Activated T-cell treated with anti-CD3 and anti-CD28 coated beads for 1 hour (primary cell): ENCODE measurements around the gene GPBAR1.

Experiments
- DNase-seq: peaks from one replicate; pipeline ENCODE4 v3.0.0-alpha.2; 2020; ENCODE audit warnings: low read depth

Gene GPBAR1, protein sequence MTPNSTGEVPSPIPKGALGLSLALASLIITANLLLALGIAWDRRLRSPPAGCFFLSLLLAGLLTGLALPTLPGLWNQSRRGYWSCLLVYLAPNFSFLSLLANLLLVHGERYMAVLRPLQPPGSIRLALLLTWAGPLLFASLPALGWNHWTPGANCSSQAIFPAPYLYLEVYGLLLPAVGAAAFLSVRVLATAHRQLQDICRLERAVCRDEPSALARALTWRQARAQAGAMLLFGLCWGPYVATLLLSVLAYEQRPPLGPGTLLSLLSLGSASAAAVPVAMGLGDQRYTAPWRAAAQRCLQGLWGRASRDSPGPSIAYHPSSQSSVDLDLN

DNA sequence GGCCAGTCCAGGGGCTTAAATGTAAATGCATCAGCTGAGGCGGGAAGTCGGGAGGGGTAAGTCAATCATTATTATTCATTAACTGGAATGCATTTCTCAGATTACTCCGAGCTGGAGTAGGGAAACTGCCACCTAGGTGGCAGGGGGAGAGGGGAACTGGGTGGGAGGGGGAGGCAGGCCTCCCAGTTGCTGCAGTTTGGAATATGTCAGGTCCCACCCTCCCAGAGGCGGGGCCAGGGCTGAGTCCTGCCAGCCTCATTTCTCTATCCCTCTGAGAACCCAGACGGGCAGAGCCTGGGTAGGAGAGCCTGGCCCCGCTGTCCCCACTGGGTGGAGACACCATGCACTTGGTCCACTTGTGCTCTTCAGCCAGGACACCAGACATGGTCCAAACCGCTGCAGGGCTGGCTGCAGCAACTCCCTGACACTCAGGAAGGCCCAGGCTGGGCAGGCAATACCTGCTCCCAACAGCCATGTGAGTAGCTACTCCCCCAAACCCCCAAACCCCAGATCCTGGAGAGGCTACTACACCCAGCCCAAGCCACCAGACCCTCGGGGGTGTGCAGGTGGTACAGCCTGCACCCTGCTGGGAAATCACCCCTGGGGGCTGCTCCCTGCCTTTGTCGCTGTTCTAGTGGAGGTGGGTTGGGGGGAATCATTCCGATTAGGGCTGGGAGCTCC is at the start of gene GPBAR1:
Gene GPBAR1 (plus strand): TSS at position 274 of the 681 bp plus-strand sequence. CDS start 1,710 bp downstream, outside the sequence.
- no peak for DNase-seq

DNA sequence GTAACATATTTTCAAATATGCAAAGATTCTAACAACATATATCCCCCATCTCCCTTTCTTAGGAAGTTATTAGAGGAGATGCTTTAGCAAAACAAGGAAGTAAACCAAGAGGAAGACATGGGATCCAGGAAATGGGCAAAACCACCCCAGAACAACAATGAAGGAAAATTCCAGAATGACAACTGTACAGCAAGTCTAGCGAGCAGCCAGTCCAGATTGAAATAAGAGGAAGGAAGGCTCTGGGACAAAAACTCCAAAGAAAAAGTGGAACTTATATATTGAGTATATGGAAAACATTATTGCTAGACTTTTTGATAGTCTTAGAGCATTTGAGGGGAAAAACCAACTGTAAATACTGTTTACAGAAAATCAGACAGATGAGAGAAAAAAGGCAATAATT is 46.7 kb upstream of the GPBAR1 start:
- DNase-seq = no peak

DNA sequence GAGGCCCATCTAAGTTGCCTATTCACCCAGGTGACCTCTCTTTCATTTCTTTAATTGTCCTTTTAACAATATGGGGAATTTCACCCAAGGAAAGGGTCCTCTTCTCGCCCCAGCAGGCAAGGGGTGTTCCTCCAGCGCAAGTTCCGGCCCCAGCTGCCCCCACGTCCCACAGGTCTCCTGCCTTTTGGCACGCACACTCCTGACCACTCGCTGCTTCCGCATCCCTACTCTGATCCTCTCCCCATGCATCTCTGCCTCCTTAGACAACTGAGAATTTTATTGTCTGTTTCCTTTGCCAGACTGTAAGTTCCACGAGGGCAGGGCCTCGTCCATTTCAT is 44.5 kb upstream of the GPBAR1 start:
- no peak for DNase-seq

DNA sequence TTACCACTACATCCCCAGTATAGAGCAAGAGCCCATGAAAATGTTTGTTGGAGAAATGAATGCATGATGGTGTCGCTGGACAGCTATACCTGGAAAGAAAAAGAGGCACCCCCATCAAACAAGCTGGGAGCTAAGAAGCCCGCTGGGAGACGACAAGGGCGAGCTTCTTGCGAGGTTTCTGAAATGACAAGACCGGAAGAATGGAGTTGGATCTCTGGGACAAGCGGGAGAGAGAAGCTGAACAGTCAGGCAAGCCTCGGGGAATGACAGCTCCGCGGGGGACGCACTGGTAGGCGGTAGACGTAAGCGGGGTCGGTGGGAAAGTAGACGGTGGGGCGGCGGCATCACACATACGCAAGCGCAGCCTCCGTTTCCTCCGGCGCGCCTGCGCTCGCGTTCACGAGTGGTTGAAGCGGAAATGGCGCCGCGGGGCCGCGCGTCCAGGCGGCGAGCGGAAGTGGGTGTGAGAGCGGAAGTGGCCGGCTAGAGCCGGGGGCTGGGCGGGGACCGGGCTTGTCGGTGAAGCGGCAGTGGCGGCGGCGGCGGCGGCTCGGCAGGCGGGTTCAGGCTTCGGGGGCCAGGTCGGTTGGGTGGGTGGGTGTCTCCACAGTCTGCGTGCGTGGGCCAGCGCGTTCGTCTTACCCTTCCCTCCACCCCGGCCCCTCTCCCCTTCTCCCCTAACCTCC is 44.0 kb upstream of the GPBAR1 start, which contains the start of gene ARPC2:
Gene ARPC2 (plus strand): TSS at position 516 of the 686 bp plus-strand sequence. CDS start 282 bp downstream, outside the sequence.
- DNase-seq = peak; percentile 93

DNA sequence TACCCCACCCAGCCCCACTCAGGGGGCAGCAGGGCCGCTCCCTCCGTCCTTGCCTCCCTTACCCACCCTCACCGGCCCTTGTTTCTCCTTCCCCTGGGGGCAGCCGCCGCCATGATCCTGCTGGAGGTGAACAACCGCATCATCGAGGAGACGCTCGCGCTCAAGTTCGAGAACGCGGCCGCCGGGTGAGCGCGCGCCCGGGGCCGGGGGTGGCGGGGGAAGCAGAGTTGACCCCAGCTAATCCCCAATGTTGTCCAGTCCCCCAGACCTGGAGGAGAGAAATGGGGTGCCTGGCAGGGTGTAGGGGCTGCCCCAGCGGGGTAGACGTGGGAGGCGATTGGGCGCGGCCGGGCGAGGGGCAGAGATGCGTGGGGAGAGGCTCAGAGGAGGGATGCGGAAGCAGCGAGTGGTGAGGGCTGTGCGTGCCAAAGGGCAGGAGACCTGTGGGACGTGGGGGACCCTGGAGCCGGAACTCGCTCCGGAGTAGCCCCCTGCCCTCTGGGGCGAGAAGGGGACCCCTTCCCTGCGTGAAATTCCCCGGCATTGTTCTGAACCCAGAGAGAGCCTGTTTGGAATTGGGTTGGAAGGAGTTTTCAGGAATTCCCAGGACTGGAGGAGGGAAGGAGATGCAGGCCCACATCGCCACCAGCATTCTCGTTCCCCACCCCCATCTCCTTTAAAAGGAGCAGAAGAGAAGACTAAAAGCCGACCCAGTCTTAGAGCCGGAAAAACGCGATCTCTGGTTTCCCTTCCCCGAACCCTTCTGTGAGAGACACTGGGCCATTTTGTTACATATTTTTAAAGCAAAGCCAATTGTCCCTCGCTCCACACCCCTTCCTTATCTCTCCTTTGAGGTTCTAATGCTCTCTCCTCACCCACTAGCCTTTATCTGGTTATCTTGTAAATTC is 43.2 kb upstream of the GPBAR1 start:
- peak; percentile 52 for DNase-seq

DNA sequence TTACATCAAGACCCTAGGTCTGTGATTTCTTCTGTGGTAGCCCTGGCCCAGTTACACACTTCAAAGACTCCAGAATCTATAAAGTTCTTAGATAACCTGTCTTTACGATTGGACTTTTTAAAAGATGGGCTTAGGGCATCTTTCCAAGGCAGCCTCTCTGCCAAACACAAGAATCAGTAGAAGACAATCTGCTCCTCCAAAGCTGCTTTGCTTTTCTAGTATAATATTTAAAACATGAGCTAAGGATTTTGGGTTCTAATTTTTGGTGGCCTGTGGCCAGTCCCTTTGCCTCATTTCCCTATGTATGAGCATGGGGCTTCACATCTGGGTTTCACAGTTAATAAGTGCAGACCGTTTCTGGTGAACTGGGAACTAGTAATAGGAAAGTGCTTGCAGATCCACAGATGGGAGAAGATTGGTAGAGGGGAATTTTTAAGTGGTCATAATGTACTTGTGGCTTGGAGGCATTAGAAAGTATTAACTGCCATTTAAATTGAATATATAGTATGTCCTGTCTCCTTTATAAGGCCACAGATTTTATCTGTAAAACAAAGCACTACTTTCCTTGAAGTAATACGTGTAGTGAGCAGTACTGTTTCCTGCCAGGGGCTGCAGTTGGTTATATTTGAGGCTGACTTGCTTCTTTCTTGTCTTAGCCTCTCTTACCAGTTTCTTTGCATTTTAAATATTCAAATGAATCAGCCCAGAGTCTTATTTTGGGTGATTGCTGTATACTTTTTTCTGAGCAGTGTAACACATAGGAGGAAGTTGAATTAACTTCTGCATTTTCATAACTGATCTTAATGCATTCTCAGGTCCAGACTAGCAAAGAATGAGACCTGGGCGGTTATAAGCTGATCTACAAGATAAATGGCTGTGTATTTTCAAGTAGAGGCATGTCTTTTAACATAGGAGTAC is 42.3 kb upstream of the GPBAR1 start:
- DNase-seq = no peak

DNA sequence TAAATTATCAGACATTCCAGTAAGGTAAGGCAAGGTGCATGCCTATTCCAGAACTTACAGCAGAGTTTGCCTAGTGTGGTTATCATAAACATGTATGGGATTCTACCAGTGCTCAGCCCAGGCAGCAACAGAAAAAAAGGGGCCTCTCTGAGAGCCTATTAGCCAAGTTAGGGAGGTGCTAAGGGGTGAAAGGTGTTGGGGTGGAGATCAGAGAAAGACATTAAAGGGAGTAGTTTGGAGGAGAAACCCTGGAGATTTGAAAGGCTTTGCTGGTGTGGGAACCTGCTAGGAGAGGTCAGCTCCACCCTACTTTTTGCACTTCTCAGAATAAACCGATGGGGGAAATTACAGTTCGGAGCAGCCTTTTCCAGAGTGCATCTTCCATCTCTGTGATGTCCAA is 40.9 kb upstream of the GPBAR1 start:
- DNase-seq = no peak

DNA sequence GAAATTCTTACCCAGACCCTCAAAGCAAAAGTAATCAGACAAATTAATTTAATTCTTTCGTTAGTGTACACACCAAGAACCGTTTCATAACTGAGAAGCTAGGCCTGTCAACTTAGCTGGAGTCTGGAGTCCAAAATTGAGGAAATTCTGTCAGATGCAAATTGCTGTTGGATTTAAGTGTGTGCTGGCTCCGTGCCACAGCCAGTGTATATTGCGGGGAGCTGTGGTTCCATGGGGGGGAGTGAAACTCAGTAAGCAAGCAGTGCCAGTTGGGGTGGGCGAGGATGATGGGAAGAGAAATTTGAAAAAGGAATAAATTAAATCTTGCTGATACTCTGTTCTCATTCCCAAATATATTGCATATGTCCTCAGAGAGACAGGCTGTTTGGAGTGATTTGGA is 39.8 kb upstream of the GPBAR1 start:
- DNase-seq = no peak

DNA sequence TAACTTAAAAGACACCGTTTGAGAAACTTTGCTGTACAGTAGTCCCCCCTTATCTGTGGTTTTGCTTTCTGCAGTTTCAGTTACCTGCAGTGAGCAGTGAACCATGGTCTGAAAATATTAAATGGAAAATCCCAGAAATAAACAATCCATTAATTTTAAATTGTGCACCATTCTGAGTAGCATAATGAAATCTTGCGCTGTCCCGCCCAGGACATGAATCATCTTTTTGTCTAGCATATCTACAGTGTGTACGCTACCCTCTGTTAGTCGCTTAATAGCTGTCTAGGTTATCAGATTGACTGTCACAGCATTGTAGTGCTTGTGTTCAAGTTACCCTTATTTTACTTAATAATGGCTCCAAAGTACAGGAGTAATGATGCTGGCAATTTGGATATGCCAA is 37.8 kb upstream of the GPBAR1 start:
- no peak for DNase-seq

DNA sequence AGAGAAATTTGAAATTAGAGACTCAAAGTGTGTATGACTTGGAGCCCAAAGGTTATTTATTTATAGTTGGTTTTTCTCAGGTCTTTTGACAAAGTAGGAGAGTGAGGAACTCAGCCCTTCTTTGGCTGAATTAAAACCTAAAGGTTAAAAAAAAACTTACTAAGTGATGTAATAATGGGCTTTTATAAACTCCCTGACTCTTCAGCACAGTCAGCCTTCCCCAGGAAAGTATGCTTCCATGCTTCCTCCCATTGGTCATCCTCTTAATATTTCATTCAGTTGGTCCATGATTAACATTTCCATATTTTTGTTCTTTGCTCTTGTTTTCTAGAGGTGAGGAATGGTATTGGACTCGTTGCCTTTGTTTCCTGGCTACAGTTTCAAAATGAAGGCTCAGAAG is 36.6 kb upstream of the GPBAR1 start:
- no peak for DNase-seq

DNA sequence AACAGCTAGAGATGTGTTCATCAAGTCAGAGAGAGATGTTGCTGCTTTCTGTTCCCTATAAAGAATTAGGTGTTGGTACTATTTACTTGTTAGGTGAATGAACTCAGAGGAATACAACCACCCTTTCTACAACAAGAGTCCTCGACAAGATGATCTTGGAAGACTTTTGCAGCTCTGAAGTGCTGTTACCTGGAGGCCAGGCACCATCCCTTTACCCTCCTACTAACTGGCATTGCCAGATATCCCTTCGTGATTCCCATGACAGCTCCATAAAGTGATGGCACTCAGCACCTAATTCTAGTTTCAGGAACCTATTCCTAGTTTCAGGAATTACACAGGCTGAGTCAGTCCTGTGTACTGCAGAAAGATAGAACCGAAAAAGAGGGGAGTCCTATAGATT is 33.9 kb upstream of the GPBAR1 start:
- DNase-seq = no peak

DNA sequence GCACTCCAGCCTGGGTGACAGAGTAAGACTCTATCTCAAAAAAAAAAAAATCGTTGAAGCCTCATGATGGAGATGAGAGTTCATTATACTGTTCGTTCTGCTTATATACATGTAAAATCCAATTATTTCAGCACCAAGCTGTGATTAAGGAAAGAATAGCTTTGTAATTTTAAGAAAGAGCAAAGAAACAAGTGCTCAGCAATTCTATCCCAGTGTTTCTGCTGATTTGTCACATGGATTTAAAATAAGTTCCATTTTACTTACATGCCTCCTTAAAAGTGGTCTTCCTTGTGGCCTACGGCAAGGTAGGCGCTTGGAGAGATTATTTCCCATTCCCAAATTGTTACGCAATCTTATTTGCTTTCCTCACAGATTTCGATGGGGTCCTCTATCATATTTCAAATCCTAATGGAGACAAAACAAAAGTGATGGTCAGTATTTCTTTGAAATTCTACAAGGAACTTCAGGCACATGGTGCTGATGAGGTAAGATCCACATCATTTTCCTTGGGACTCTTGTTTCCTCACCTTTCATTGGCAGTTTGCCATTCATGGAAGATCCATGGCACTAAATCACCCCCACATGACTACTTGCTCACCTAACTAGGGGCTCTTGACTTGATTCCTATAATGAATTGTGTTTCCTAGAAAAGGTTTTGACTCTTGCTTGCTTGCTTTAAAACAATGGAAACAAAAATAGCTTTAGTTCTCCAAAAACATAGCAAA is 32.3 kb upstream of the GPBAR1 start:
- no peak for DNase-seq

DNA sequence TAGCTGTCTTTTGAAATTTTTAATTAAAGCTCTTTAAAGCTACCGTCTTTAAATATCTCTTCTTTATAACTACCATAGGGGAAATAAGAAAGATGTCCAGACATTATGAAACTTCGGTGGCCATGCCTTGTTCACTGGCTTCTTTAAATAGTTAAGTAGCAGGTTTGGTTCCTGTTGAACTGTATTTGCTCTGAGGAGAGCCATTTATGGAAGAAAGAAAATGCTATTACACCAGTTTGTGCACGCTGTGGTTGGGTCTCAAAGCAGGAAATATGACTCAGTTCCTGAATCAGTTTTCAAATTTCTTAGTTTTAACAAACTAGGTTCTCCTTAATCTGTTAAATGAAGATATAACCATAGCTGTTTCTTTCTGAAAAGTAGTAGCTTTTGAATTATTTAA is 31.6 kb upstream of the GPBAR1 start:
- peak; percentile 20 for DNase-seq

DNA sequence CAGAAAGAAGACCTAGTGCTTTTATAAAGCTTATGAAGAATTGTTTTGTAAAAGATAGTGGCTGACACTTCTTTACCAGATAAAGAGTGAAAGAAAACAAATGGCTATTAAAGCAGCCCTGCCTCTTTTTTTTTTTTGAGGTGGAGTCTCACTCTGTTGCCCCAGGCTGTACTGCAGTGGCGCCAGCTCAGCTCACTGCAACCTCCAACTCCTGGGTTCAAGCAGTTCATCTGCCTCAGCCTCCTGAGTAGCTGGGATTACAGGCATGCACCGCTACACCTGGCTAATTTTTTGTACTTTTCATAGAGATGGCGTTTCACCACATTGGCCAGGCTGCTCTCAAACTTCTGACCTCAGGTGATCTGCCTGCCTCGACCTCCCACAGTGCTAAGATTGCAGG is 31.0 kb upstream of the GPBAR1 start:
- DNase-seq = no peak

DNA sequence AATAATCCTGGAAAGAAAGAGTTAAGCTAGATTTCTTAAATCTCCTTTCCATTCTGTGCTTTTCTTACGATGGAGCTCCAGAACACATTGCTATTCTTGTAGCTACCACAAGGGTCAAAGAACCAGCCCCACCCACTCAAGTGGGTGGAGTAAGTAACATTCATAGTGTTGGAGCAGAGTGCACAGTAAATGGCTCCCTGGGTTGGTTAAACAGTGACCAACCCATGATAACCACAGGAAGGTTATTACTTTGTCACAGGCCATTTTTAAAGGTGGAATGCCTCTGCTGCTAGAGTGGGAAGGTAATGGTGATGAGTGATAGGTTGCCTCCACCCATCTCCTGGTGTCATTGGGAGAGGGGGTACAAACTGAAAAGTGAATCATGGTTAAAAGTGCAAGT is 29.9 kb upstream of the GPBAR1 start:
- DNase-seq = no peak

DNA sequence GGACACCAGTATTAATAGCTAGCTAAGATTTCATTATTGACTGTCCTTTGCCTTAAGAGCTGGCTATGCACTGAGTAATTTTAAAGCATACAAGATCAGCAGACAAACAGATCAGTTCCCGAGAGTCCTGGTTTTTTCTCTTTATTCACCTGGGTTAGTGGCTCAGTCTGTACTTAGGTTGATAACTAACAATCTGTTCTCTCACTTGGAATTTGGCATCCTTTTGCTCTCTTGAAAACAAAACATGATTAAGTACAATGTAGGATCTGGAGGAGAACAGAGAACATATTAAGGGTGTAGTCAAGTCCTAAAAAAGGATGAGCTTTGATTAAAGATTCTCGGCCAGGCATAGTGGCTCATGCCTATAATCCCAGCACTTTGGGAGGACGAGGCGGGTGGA is 27.3 kb upstream of the GPBAR1 start:
- DNase-seq = no peak

DNA sequence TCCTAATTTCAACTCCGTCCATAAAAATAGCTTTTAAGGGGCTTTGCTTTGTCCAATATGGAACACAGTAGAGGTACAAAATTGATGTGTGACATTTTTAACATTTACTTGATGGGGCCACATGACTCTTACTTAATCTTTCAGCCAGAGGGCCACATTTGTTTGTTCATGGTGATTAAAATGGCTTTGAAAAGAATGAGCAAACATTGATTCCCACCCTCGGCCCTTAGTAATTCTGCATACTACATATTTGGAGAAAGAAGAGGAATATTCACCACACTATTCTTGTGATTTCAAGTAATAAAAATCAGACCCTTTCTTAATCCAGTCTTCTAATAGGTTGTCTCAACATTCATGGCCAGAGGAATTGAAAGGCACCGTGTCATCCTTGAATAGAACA is 26.3 kb upstream of the GPBAR1 start:
- no peak for DNase-seq

DNA sequence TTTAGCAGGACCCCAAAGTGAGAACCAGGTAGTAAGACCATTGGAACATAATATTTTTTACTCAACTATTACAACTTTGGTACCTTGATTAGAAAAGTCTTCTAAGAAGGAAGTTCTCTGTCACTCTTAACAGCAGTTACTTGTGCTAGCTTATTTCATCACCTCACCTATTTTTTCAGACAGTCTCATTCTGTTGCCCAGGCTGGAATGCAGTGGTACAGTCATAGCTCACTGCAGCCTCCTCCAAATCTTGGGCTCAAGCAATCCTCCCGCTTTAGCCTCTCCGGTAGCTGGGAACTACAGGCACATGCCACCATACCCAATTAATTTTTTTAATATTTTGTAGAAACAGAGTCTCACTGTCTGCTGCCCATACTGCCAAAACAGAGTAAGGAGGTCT is 25.8 kb upstream of the GPBAR1 start:
- DNase-seq = no peak

DNA sequence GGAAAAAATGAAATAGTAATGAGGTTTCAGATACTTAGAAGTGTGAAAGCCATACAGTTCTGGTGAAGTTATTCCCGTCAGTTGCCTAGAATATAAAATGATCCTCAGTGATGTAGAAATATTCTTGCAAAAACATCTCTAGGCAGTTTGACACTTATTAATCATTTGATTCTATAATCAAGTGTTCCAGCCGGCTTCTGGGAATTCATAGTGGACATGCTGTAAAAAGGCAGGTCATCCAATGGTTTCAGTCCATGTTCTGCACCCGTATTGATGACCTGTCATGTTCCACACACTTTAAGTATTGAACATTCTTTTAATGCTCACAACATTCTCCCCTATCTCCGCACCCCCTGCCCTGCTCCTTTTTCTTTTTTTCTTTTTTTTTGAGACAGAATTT is 24.0 kb upstream of the GPBAR1 start:
- no peak for DNase-seq

DNA sequence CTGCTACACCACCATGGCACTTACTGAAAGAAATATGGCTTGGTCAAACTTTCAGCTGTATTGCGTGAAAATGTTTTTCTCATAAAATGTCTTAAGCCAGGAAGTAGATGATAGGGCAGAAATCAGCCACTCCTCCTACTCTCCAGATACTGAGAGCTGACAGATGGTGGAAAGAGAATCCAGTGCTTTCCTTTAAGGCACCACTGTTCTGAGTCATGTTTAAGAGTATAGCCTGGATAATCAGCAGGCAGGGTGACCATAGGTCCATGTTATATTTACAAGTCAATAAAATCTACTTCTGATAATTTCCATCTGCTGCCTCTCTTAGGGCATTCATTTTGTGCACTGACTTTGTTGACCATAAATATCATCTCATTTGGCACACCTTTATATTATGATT is 21.9 kb upstream of the GPBAR1 start:
- no peak for DNase-seq
